Measurements from ENCODE around the gene H6PD.
A peak's percentile ranks its signal among the peaks of the same experiment; 100 is the strongest.

Gene H6PD

GRCh38 chr1:9197186-9198099 is 37.1 kb upstream of the H6PD start (continued):
- TF ChIP-seq ZNF157 (tag by site-specific recombination; IDR thresholded peaks at IDR 0.05), result no peak
- TF ChIP-seq, protein P1, sequence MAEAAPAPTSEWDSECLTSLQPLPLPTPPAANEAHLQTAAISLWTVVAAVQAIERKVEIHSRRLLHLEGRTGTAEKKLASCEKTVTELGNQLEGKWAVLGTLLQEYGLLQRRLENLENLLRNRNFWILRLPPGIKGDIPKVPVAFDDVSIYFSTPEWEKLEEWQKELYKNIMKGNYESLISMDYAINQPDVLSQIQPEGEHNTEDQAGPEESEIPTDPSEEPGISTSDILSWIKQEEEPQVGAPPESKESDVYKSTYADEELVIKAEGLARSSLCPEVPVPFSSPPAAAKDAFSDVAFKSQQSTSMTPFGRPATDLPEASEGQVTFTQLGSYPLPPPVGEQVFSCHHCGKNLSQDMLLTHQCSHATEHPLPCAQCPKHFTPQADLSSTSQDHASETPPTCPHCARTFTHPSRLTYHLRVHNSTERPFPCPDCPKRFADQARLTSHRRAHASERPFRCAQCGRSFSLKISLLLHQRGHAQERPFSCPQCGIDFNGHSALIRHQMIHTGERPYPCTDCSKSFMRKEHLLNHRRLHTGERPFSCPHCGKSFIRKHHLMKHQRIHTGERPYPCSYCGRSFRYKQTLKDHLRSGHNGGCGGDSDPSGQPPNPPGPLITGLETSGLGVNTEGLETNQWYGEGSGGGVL (tag by site-specific recombination; IDR thresholded peaks at IDR 0.05), result peak; percentile 62
- no peak for TF ChIP-seq ZNF785 (tag by site-specific recombination; IDR thresholded peaks at IDR 0.05)
- no peak for TF ChIP-seq ZNF174 (tag by site-specific recombination; IDR thresholded peaks at IDR 0.05)
- TF ChIP-seq OVOL3 (tag by site-specific recombination; IDR thresholded peaks at IDR 0.05), result no peak
- TF ChIP-seq ZSCAN16 (tag by site-specific recombination; IDR thresholded peaks at IDR 0.05), result no peak
- no peak for TF ChIP-seq EGR2 (tag by site-specific recombination; IDR thresholded peaks at IDR 0.05; ENCODE audit: low read depth)
- TF ChIP-seq, protein P2, sequence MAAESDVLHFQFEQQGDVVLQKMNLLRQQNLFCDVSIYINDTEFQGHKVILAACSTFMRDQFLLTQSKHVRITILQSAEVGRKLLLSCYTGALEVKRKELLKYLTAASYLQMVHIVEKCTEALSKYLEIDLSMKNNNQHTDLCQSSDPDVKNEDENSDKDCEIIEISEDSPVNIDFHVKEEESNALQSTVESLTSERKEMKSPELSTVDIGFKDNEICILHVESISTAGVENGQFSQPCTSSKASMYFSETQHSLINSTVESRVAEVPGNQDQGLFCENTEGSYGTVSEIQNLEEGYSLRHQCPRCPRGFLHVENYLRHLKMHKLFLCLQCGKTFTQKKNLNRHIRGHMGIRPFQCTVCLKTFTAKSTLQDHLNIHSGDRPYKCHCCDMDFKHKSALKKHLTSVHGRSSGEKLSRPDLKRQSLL (tag by site-specific recombination; IDR thresholded peaks at IDR 0.05), result no peak
- TF ChIP-seq ATF2 (tag by site-specific recombination; IDR thresholded peaks at IDR 0.05; ENCODE audit: low read depth), result 0 out of 2 replicates have a peak, but pooled peaks have one; percentile 7
- no peak for TF ChIP-seq ZNF596 (tag by site-specific recombination; IDR thresholded peaks at IDR 0.05)
- TF ChIP-seq ZNF335 (tag by site-specific recombination; conservative IDR thresholded peaks at IDR 0.05), result peak; percentile 18; the same call in 1 of the 2 replicates
- TF ChIP-seq ZNF629 (tag by site-specific recombination; IDR thresholded peaks at IDR 0.05), result peak; percentile 37; the same call in 1 of the 2 replicates
- TF ChIP-seq MYNN (tag by site-specific recombination; IDR thresholded peaks at IDR 0.05; ENCODE audit: borderline replicate concordance), result no peak
- peak; percentile 43; the same call in 1 of the 2 replicates for TF ChIP-seq ZNF449 (tag by site-specific recombination; IDR thresholded peaks at IDR 0.05)

DNA sequence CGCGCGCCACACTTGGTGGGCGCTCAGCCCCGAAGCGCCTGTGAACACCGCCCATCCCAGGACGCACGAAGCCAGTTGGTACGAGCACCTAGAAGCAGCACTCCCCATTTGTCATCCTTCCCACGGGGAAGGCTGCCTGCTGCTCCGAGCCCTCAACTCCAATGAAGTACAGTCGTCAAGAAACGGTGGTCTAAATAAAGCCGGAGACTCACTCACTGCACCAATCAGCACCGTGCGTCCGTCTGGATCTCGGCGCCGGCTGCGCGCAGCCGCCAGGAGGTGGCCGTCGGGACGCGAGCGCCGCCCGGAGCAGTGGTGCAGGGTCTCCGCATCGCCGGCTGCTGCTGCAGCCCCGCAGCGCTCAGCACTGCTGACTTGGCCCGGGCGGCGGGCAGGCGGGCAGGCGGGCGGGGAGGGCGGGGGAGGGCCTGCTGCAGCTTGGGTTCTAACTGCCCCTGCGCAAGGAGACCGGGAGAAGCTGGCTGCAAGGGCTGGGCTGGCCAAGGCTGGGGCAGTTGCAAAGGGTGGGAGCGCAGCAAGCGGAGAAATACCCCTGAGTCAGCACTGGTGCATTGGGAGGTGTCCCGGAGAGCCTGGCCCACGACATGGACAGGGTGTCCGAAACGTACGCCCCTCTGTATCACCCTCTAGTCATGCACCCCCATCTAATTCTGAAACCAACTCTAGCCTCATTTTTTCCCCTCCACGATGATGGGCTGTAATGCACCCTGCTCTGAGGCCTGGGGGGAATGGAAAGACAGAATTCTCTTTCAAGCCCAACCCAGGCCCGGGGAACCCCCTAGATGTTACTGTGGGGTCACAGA is 35.8 kb upstream of the H6PD start:
- CTCF ChIA-PET, result interaction anchor here (3.9 to 5.5 kb wide), 2 partner anchors 57 to 88 kb away, joined by 42 to 57 read pairs; no protein-coding TSS in a partner anchor
- POLR2A ChIA-PET, result no interaction called here
- Histone ChIP-seq H3K4me1 (ENCODE audit: control insufficient read depth, insufficient read depth, low read length) (no peaks in the 10 kb centered on the region), H3K36me3 (ENCODE audit: control insufficient read depth in 2 of 2, insufficient read depth in 1 of 2, low read length in 2 of 2) (no peaks in the 10 kb centered on the region), H3K9me3 (ENCODE audit: control insufficient read depth, insufficient read depth, low read depth, low read length) (no peaks in the 10 kb centered on the region), H3K27ac (ENCODE audit: extremely low read depth, low read depth, low read length) (no peak overlapping the region), H3K4me3 (ENCODE audit: low read depth, low read length) (no peak overlapping the region)
- TF ChIP-seq SP3 (tag by site-specific recombination; IDR thresholded peaks at IDR 0.05), result no peak
- no peak for TF ChIP-seq KLF7 (tag by site-specific recombination; IDR thresholded peaks at IDR 0.05; ENCODE audit: borderline replicate concordance)
- no peak for TF ChIP-seq ZNF146 (tag by site-specific recombination; IDR thresholded peaks at IDR 0.05)
- no peak for TF ChIP-seq KLF16 (tag by site-specific recombination; IDR thresholded peaks at IDR 0.05)
- no peak for TF ChIP-seq ZNF341 (tag by site-specific recombination; IDR thresholded peaks at IDR 0.05; ENCODE audit: low read depth)
- TF ChIP-seq ZNF555 (tag by site-specific recombination; conservative IDR thresholded peaks at IDR 0.05), result no peak
- TF ChIP-seq ZNF830 (tag by site-specific recombination; IDR thresholded peaks at IDR 0.05; ENCODE audit: low read depth), result no peak
- TF ChIP-seq ZNF19 (tag by site-specific recombination; IDR thresholded peaks at IDR 0.05; ENCODE audit: low read depth), result no peak
- no peak for TF ChIP-seq ZSCAN18 (tag by site-specific recombination; IDR thresholded peaks at IDR 0.05)
- TF ChIP-seq ZNF571 (tag by site-specific recombination; IDR thresholded peaks at IDR 0.05), result no peak
- TF ChIP-seq, protein P3, sequence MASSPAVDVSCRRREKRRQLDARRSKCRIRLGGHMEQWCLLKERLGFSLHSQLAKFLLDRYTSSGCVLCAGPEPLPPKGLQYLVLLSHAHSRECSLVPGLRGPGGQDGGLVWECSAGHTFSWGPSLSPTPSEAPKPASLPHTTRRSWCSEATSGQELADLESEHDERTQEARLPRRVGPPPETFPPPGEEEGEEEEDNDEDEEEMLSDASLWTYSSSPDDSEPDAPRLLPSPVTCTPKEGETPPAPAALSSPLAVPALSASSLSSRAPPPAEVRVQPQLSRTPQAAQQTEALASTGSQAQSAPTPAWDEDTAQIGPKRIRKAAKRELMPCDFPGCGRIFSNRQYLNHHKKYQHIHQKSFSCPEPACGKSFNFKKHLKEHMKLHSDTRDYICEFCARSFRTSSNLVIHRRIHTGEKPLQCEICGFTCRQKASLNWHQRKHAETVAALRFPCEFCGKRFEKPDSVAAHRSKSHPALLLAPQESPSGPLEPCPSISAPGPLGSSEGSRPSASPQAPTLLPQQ (tag by site-specific recombination; IDR thresholded peaks at IDR 0.05), result no peak
- TF ChIP-seq ZNF561 (tag by site-specific recombination; IDR thresholded peaks at IDR 0.05; ENCODE audit: borderline replicate concordance), result no peak
